ENCODE results near the gene XPR1. TPM values are rescaled to one million over a fixed set of nuclear protein-coding genes. Genes with fewer than 3 reads are reported as not detected.

Gene XPR1
- total RNA-seq, 1 donor from 2014 or later, result 35.2 TPM

GRCh38 chr1:180620581-180620980 lies 11.2 kb upstream of the XPR1 start:
- peaks cover 8% of the 10 kb centered on the region for H3K4me1 ChIP-seq (ENCODE audit: insufficient read depth, low read length)
- H3K79me2 ChIP-seq (ENCODE audit: insufficient read depth, low read length), result no peaks in the 10 kb centered on the region
- H3K9me3 ChIP-seq (ENCODE audit: insufficient read depth, low read depth, low read length), result no peaks in the 10 kb centered on the region
- Mint-ChIP-seq H3K27ac (ENCODE audit: unreplicated experiment) (no peak overlapping the region), H3K9me3 (ENCODE audit: unreplicated experiment) (no peaks in the 10 kb centered on the region), H3K4me1 (ENCODE audit: low read depth, unreplicated experiment) (peaks cover 3% of the 10 kb centered on the region), H3K4me3 (ENCODE audit: unreplicated experiment) (no peak overlapping the region), H3K36me3 (ENCODE audit: low read depth, unreplicated experiment) (no peaks in the 10 kb centered on the region), H3K27me3 (ENCODE audit: low read depth, unreplicated experiment) (no peaks in the 10 kb centered on the region)
- H3K4me2 ChIP-seq (ENCODE audit: low read length), result no peak overlapping the region
- H3K36me3 ChIP-seq (ENCODE audit: insufficient read depth, low read length), result no peaks in the 10 kb centered on the region
- FAIRE-seq (no peak), DNase-seq (ENCODE audit: low read depth) (no peak)
- H3K27me3 ChIP-seq (ENCODE audit: insufficient read depth, low read length), result no peaks in the 10 kb centered on the region
- no peak overlapping the region for H3K4me3 ChIP-seq (ENCODE audit: insufficient read depth, low read depth, low read length)
- H4K20me1 ChIP-seq (ENCODE audit: insufficient read depth, low read length), result no peaks in the 10 kb centered on the region
- no peak overlapping the region for H2AFZ ChIP-seq (ENCODE audit: low read depth, low read length)
- no peak for TF ChIP-seq EZH2 (IDR thresholded peaks at IDR 0.05; ENCODE audit: insufficient read depth, low read length)
- TF ChIP-seq, protein P1, sequence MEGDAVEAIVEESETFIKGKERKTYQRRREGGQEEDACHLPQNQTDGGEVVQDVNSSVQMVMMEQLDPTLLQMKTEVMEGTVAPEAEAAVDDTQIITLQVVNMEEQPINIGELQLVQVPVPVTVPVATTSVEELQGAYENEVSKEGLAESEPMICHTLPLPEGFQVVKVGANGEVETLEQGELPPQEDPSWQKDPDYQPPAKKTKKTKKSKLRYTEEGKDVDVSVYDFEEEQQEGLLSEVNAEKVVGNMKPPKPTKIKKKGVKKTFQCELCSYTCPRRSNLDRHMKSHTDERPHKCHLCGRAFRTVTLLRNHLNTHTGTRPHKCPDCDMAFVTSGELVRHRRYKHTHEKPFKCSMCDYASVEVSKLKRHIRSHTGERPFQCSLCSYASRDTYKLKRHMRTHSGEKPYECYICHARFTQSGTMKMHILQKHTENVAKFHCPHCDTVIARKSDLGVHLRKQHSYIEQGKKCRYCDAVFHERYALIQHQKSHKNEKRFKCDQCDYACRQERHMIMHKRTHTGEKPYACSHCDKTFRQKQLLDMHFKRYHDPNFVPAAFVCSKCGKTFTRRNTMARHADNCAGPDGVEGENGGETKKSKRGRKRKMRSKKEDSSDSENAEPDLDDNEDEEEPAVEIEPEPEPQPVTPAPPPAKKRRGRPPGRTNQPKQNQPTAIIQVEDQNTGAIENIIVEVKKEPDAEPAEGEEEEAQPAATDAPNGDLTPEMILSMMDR (IDR thresholded peaks at IDR 0.05; ENCODE audit: insufficient read depth, low read depth, low read length), result no peak
- no peak overlapping the region for H3K9ac ChIP-seq (ENCODE audit: low read length)
- no peak overlapping the region for H3K27ac ChIP-seq (ENCODE audit: low read depth, low read length)

- H3K9me3 ChIP-seq (ENCODE audit: insufficient read depth, low read depth, low read length), result no peaks in the 10 kb centered on the region
- no peaks in the 10 kb centered on the region for H3K79me2 ChIP-seq (ENCODE audit: insufficient read depth, low read length)
- no peak overlapping the region for H3K9ac ChIP-seq (ENCODE audit: low read length)
- H3K4me1 ChIP-seq (ENCODE audit: insufficient read depth, low read length), result no peaks in the 10 kb centered on the region
- no peaks in the 10 kb centered on the region for H4K20me1 ChIP-seq (ENCODE audit: insufficient read depth, low read length)
- H3K4me2 ChIP-seq (ENCODE audit: low read length), result no peak overlapping the region
- peaks cover 3% of the 10 kb centered on the region for H3K27me3 ChIP-seq (ENCODE audit: insufficient read depth, low read length)
- H3K27ac ChIP-seq (ENCODE audit: low read depth, low read length), result no peak overlapping the region
- H3K4me1 Mint-ChIP-seq (ENCODE audit: low read depth, unreplicated experiment), result peaks cover 3% of the 10 kb centered on the region
- H3K27me3 Mint-ChIP-seq (ENCODE audit: low read depth, unreplicated experiment), result no peaks in the 10 kb centered on the region
- H3K4me3 Mint-ChIP-seq (ENCODE audit: unreplicated experiment), result no peak overlapping the region
- no peak for TF ChIP-seq EZH2 (IDR thresholded peaks at IDR 0.05; ENCODE audit: insufficient read depth, low read length)
- TF ChIP-seq, protein P1 (IDR thresholded peaks at IDR 0.05; ENCODE audit: insufficient read depth, low read depth, low read length), result no peak
- H2AFZ ChIP-seq (ENCODE audit: low read depth, low read length), result no peak overlapping the region
- H3K27ac Mint-ChIP-seq (ENCODE audit: unreplicated experiment), result no peak overlapping the region
- FAIRE-seq (no peak), DNase-seq (ENCODE audit: low read depth) (no peak)
- H3K4me3 ChIP-seq (ENCODE audit: insufficient read depth, low read depth, low read length), result no peak overlapping the region
- H3K36me3 ChIP-seq (ENCODE audit: insufficient read depth, low read length), result no peaks in the 10 kb centered on the region
- no peaks in the 10 kb centered on the region for H3K36me3 Mint-ChIP-seq (ENCODE audit: low read depth, unreplicated experiment)
- H3K9me3 Mint-ChIP-seq (ENCODE audit: unreplicated experiment), result peaks cover 3% of the 10 kb centered on the region
Observed at GRCh38 chr1:180622658-180623508, 8.9 kb upstream of the XPR1 start.
